ENCODE measurements around the gene IGFBP1.

The IGFBP1 gene

GRCh38 chr7:45923818-45924217 lies 35.5 kb downstream of the IGFBP1 start:
- DNase-seq (ENCODE audit: extremely low read depth, low read depth): no peak
- H3K4me3 ChIP-seq (replicated peaks; ENCODE audit: low read depth, low read length): no peak overlapping the region
- no peak for TF ChIP-seq CTCF (IDR thresholded peaks at IDR 0.05; ENCODE audit: low read depth, low read length, missing control alignments)

GRCh38 chr7:45924283-45924682 lies 36.0 kb downstream of the IGFBP1 start:
- no peak for DNase-seq (ENCODE audit: extremely low read depth, low read depth)
- no peak overlapping the region for H3K4me3 ChIP-seq (replicated peaks; ENCODE audit: low read depth, low read length)
- TF ChIP-seq CTCF (IDR thresholded peaks at IDR 0.05; ENCODE audit: low read depth, low read length, missing control alignments): no peak

GRCh38 chr7:45927721-45928120 lies 39.4 kb downstream of the IGFBP1 start:
- no peak for DNase-seq (ENCODE audit: extremely low read depth, low read depth)
- H3K4me3 ChIP-seq (replicated peaks; ENCODE audit: low read depth, low read length): no peak overlapping the region
- no peak for TF ChIP-seq CTCF (IDR thresholded peaks at IDR 0.05; ENCODE audit: low read depth, low read length, missing control alignments)

- DNase-seq (ENCODE audit: extremely low read depth, low read depth): no peak
- H3K4me3 ChIP-seq (replicated peaks; ENCODE audit: low read depth, low read length): no peak overlapping the region
- TF ChIP-seq CTCF (IDR thresholded peaks at IDR 0.05; ENCODE audit: low read depth, low read length, missing control alignments): no peak
These were observed 42.7 kb downstream of the IGFBP1 start for GRCh38 chr7:45930967-45931366.

- DNase-seq (ENCODE audit: extremely low read depth, low read depth): peak; percentile 27
- H3K4me3 ChIP-seq (replicated peaks; ENCODE audit: low read depth, low read length): no peak overlapping the region
- TF ChIP-seq CTCF (IDR thresholded peaks at IDR 0.05; ENCODE audit: low read depth, low read length, missing control alignments): no peak
These were observed 49.0 kb downstream of the IGFBP1 start for GRCh38 chr7:45937301-45937700.

GRCh38 chr7:45937862-45938261 lies 49.6 kb downstream of the IGFBP1 start:
- H3K4me3 ChIP-seq (replicated peaks; ENCODE audit: low read depth, low read length): no peak overlapping the region
- DNase-seq (ENCODE audit: extremely low read depth, low read depth): no peak
- TF ChIP-seq CTCF (IDR thresholded peaks at IDR 0.05; ENCODE audit: low read depth, low read length, missing control alignments): no peak

- TF ChIP-seq CTCF (IDR thresholded peaks at IDR 0.05; ENCODE audit: low read depth, low read length, missing control alignments): peak; percentile 22
- DNase-seq (ENCODE audit: extremely low read depth, low read depth): no peak
- no peak overlapping the region for H3K4me3 ChIP-seq (replicated peaks; ENCODE audit: low read depth, low read length)
These were observed 50.5 kb downstream of the IGFBP1 start for GRCh38 chr7:45938626-45939302.

Measured in HFF-Myc (cell line).